H9 (cell line): ENCODE data around the gene NTF4. TPM values are rescaled to one million over a fixed set of nuclear protein-coding genes. Genes with fewer than 3 reads are reported as not detected.
A peak's percentile ranks its signal among the peaks of the same experiment; 100 is the strongest.

Experiments
- DNase-seq: peaks from one replicate; pipeline ENCODE4 v3.0.0-alpha.2; 2017
- H2AFZ ChIP-seq: one replicate; pipeline ENCODE4 v1.6.1; 2013; ENCODE audit warnings: mild to moderate bottlenecking, low read length, control low read depth, moderate library complexity
- H2AK5ac ChIP-seq: 2 replicates; pipeline ENCODE4 v1.6.1; 2013; ENCODE audit warnings: low read length, control low read depth, mixed read lengths; ENCODE audit not compliant: insufficient read length
- H2BK120ac ChIP-seq: one replicate; pipeline ENCODE4 v1.6.1; 2013; ENCODE audit warnings: low read depth, mild to moderate bottlenecking, low read length, control low read depth, inconsistent platforms; ENCODE audit not compliant: poor library complexity, severe bottlenecking
- H2BK12ac ChIP-seq: 2 replicates; pipeline ENCODE4 v1.6.1; 2013; ENCODE audit warnings: low read length, control low read depth, mixed read lengths, low read depth; ENCODE audit not compliant: insufficient read length
- H2BK15ac ChIP-seq: 2 replicates; pipeline ENCODE4 v1.6.1; 2013; ENCODE audit warnings: low read depth, low read length, control low read depth
- H2BK20ac ChIP-seq: one replicate; pipeline ENCODE4 v1.6.1; 2013; ENCODE audit warnings: low read depth, mild to moderate bottlenecking, low read length, control low read depth, inconsistent platforms; ENCODE audit not compliant: poor library complexity, severe bottlenecking
- H2BK5ac ChIP-seq: 2 replicates; pipeline ENCODE4 v1.6.1; 2013; ENCODE audit warnings: low read length, control low read depth, mixed read lengths; ENCODE audit not compliant: insufficient read length
- H3K14ac ChIP-seq: 2 replicates; pipeline ENCODE4 v1.6.1; 2013; ENCODE audit warnings: low read length, control low read depth; ENCODE audit not compliant: insufficient read depth
- H3K18ac ChIP-seq: 2 replicates; pipeline ENCODE4 v1.6.1; 2013; ENCODE audit warnings: low read depth, mild to moderate bottlenecking, mixed read lengths, low read length, control low read depth; ENCODE audit not compliant: insufficient read length
- H3K23ac ChIP-seq: 2 replicates; pipeline ENCODE4 v1.6.1; 2013; ENCODE audit warnings: low read length, control low read depth, mixed read lengths, low read depth; ENCODE audit not compliant: insufficient read length
- H3K23me2 ChIP-seq: 2 replicates; pipeline ENCODE4 v1.6.1; 2013; ENCODE audit warnings: low read depth, mild to moderate bottlenecking, mixed read lengths, low read length, control low read depth; ENCODE audit not compliant: insufficient read length, poor library complexity, severe bottlenecking
- H3K27ac ChIP-seq: 2 replicates; pipeline ENCODE4 v1.5.1; 2013; ENCODE audit warnings: low read length, control low read depth, mixed read lengths, low read depth; ENCODE audit not compliant: insufficient read length
- H3K27me3 ChIP-seq: 2 replicates; pipeline ENCODE4 v1.6.1; 2013; ENCODE audit warnings: low read length, control low read depth, inconsistent platforms; ENCODE audit not compliant: insufficient read depth
- H3K4ac ChIP-seq: 2 replicates; pipeline ENCODE4 v1.6.1; 2013; ENCODE audit warnings: low read depth, mild to moderate bottlenecking, control low read depth, inconsistent platforms, low read length, moderate library complexity
- H3K4me1 ChIP-seq: 2 replicates; pipeline ENCODE4 v1.6.1; 2013; ENCODE audit warnings: low read length, control low read depth, inconsistent platforms; ENCODE audit not compliant: insufficient read depth
- H3K4me2 ChIP-seq: 2 replicates; pipeline ENCODE4 v1.6.1; 2013; ENCODE audit warnings: low read length, control low read depth, mixed read lengths; ENCODE audit not compliant: insufficient read length, insufficient read depth
- H3K56ac ChIP-seq: 2 replicates; pipeline ENCODE4 v1.6.1; 2013; ENCODE audit warnings: low read depth, mild to moderate bottlenecking, mixed read lengths, low read length, control low read depth; ENCODE audit not compliant: insufficient read length
- H3K79me1 ChIP-seq: 2 replicates; pipeline ENCODE4 v1.6.1; 2013; ENCODE audit warnings: low read depth, mild to moderate bottlenecking, moderate library complexity, low read length, control low read depth, inconsistent platforms; ENCODE audit not compliant: insufficient read depth, poor library complexity, severe bottlenecking
- H3K79me2 ChIP-seq: 2 replicates; pipeline ENCODE4 v1.6.1; 2013; ENCODE audit warnings: low read length, control low read depth, inconsistent platforms; ENCODE audit not compliant: insufficient read depth
- H3K9ac ChIP-seq: 2 replicates; pipeline ENCODE4 v1.6.1; 2013; ENCODE audit warnings: low read length, control low read depth, mixed read lengths; ENCODE audit not compliant: insufficient read length; ENCODE audit errors: extremely low read depth
- H3K9me3 ChIP-seq: one replicate; pipeline ENCODE4 v1.6.1; 2013; ENCODE audit warnings: low read depth, low read length, inconsistent platforms; ENCODE audit not compliant: control insufficient read depth
- H3T11ph ChIP-seq: one replicate; pipeline ENCODE4 v1.6.1; 2013; ENCODE audit warnings: mild to moderate bottlenecking, low read length, control low read depth, inconsistent platforms
- H4K20me1 ChIP-seq: one replicate; pipeline ENCODE4 v1.6.1; 2013; ENCODE audit not compliant: control insufficient read depth, insufficient read length, insufficient read depth
- H4K5ac ChIP-seq: 2 replicates; pipeline ENCODE4 v1.6.1; 2013; ENCODE audit warnings: low read depth, mild to moderate bottlenecking, mixed read lengths, low read length, control low read depth; ENCODE audit not compliant: insufficient read length
- H4K8ac ChIP-seq: replicated peaks from 2 replicates; pipeline ENCODE4 v1.6.1; 2013; ENCODE audit warnings: low read length, control low read depth, mixed read lengths, low read depth; ENCODE audit not compliant: insufficient read length
- H4K91ac ChIP-seq: 2 replicates; pipeline ENCODE4 v1.6.1; 2013; ENCODE audit warnings: low read depth, mild to moderate bottlenecking, moderate library complexity, mixed read lengths, low read length, control low read depth; ENCODE audit not compliant: insufficient read length
- H3K27ac Mint-ChIP-seq, 3 experiments: 2 replicates in 2 of 3; 3 replicates in 1 of 3; pipeline ENCODE4 v1.8.0; 2020 to 2021; ENCODE audit warnings: mixed read lengths in 3 of 3, mild to moderate bottlenecking in 1 of 3, moderate library complexity in 1 of 3
- H3K27me3 Mint-ChIP-seq: 2 replicates; pipeline ENCODE4 v1.8.0; 2021; ENCODE audit warnings: low read depth, mild to moderate bottlenecking, moderate library complexity, mixed read lengths
- H3K36me3 Mint-ChIP-seq, 3 experiments: 2 replicates in 2 of 3; 3 replicates in 1 of 3; pipeline ENCODE4 v1.8.0; 2020 to 2021; ENCODE audit warnings: low read depth in 3 of 3, mixed read lengths in 3 of 3; ENCODE audit not compliant: insufficient read depth in 1 of 3
- H3K4me1 Mint-ChIP-seq, 2 experiments: 2 replicates each; pipeline ENCODE4 v1.8.0; 2020; ENCODE audit warnings: mixed read lengths in 2 of 2
- H3K4me3 Mint-ChIP-seq, 2 experiments: 2 replicates in 1 of 2; 3 replicates in 1 of 2; pipeline ENCODE4 v1.8.0; 2020 to 2021; ENCODE audit warnings: mild to moderate bottlenecking in 2 of 2, mixed read lengths in 2 of 2, moderate library complexity in 1 of 2
- H3K9me3 Mint-ChIP-seq, 2 experiments: 2 replicates in 1 of 2; 3 replicates in 1 of 2; pipeline ENCODE4 v1.8.0; 2020; ENCODE audit warnings: mild to moderate bottlenecking in 2 of 2, mixed read lengths in 2 of 2, moderate library complexity in 1 of 2
- CTCF ChIP-seq: fragments of 200-600 bp; sonication (generic); conservative IDR thresholded peaks from 3 replicates; pipeline ENCODE4 v1.8.0; 2021; ENCODE audit warnings: antibody characterized with exemption, mild to moderate bottlenecking
- WGBS: extraction: QIAGEN DNeasy Blood & Tissue Kit; methylation state at CpG from one replicate; pipeline ENCODE4 v1.1.7; 2013; ENCODE audit warnings: missing lambda C conversion rate, low lambda C conversion rate, mixed read lengths; ENCODE audit not compliant: insufficient read length; ENCODE audit errors: extremely low coverage; 5-methylcytosine and 5-hydroxymethylcytosine counted together
- total RNA-seq: library from RNA; stranded (reverse); gene quantifications from 2 replicates; pipeline ENCODE4 v1.2.1, GENCODE V29; 2021

The NTF4 gene
- total RNA-seq, 1 experiment from 2014 or later = 2.1 TPM

GRCh38 chr19:49017041-49017665 lies 47.5 kb downstream of the NTF4 start, which contains the start of gene LHB:
Gene LHB (minus strand): TSS chr19:49017091. CDS start chr19:49017081, 10 bp downstream.
- Histone ChIP-seq H2BK15ac (no peak within 1 kb of the TSS), H2BK20ac (no peak within 1 kb of the TSS), H3K18ac (no peak within 1 kb of the TSS), H2BK5ac (no peak within 1 kb of the TSS), H3K23me2 (peaks cover 8% of the 10 kb centered on the region), H4K5ac (no peak within 1 kb of the TSS), H4K8ac (no peak within 1 kb of the TSS), H3K79me1 (no peaks in the 10 kb centered on the region), H3K27me3 (no peaks in the 10 kb centered on the region; the same call in 1 of the 2 replicates), H2AK5ac (no peak within 1 kb of the TSS), H3K27ac (no peak within 1 kb of the TSS), H3K4me1 (peaks cover 4% of the 10 kb centered on the region; the same call in 1 of the 2 replicates), H2AFZ (no peak within 1 kb of the TSS), H3K79me2 (no peaks in the 10 kb centered on the region), H2BK120ac (no peak within 1 kb of the TSS), H3K4ac (no peak within 1 kb of the TSS), H3K14ac (no peak within 1 kb of the TSS; the same call in 1 of the 2 replicates), H3K9me3 (no peaks in the 10 kb centered on the region), H3K9ac (no peak within 1 kb of the TSS), H3K56ac (no peak within 1 kb of the TSS), H3T11ph (no peak within 1 kb of the TSS), H3K4me2 (peak within 1 kb of the TSS; percentile 25), H2BK12ac (no peak within 1 kb of the TSS), H3K23ac (no peak within 1 kb of the TSS), H4K91ac (no peak within 1 kb of the TSS), H4K20me1 (no peaks in the 10 kb centered on the region)
- H3K4me1 Mint-ChIP-seq = peaks cover 15 to 36% of the 10 kb centered on the region in 2 experiments
- no peak within 1 kb of the TSS for H3K27ac Mint-ChIP-seq
- peaks cover 0 to 1% of the 10 kb centered on the region in 2 experiments; a peak in 2 of 5 replicates for H3K9me3 Mint-ChIP-seq
- no peak for TF ChIP-seq CTCF
- DNase-seq = peak; percentile 61
- peaks cover 34% of the 10 kb centered on the region for H3K27me3 Mint-ChIP-seq
- WGBS = no CpG with 5 or more reads among the region's 17 CpGs
- peak within 1 kb of the TSS; percentile 54 to 66; a peak in 4 of 5 replicates for H3K4me3 Mint-ChIP-seq
- peaks cover 12 to 41% (median 39%) of the 10 kb centered on the region in 3 experiments; a peak in 6 of 7 replicates for H3K36me3 Mint-ChIP-seq
